ENCODE data around the gene FBP2.
"Not testable (repeated sequence)": the region's sequence is repeated elsewhere in the genome, so short reads cannot be mapped to it uniquely, and the experiment has no call there.

FBP2 gene

DNA sequence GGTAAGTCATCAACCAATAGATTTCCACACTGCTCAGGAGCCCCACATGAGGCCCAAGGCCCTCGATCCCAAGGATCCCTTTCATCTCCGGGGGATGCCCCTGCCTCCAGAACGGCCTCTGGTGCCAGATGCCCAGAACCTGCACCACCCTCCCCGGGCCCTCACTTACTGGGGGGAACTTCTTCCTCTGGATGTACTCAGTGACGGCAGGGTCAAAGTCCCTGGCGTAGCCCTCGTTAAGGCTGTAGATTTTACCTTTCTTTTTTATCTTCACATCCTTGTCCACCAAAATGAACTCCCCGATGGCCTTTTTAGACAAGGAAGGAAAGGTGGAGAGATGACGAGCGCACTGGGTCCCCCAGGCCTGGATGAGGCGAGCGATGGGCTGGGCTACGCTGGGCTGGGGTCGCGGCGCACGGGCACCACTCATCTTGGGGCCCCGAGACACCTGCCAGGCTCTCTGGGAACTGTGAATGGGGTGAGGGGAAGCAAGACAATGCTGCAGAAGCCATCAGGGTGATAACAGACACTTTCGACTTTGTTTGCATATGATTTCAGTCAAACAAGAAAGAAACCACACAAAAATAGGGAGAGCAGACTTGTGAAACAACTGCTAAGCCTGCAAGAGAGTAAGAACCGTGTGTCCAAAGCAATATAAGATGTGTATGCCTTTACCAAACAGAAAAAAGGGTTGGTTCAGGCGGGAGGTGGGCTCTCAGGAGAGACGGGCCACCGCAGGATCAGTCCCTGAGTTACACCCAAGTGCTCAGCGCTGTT lies 13.2 kb upstream of the FBP2 start:
- no peak for DNase-seq (ENCODE audit: low read depth in 2 of 2)

- DNase-seq (ENCODE audit: low read depth in 2 of 2), result peak; percentile 51 to 72
Measured at GRCh38 chr9:94603259-94604160, 9.9 kb upstream of the FBP2 start.

GRCh38 chr9:94602666-94603065 lies 9.0 kb upstream of the FBP2 start:
- no peak for DNase-seq (ENCODE audit: low read depth in 2 of 2)

DNA sequence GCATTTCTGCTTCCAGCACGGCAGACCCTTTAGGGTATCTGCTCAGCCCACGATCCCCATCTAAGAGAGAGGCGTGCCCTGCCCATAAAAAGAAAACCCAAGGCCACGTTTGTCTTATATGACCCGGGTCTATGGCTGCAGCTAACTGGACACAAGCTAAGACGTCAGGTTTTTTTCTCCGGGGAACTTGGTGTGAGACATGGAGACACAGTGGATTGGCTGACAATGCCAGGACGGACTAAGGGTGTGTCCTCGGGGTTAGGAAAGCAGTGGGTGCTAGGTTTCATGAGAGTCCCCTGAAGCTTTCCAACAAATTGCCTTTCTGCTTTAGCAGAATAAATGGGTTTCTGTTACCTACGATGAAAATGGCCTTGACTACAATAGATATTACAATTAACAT lies 7.1 kb upstream of the FBP2 start:
- no peak for DNase-seq (ENCODE audit: low read depth in 2 of 2)

GRCh38 chr9:94600258-94600657 lies 6.6 kb upstream of the FBP2 start:
- DNase-seq (ENCODE audit: low read depth in 2 of 2), result no peak

- no peak for DNase-seq (ENCODE audit: low read depth in 2 of 2)
Measured at GRCh38 chr9:94599102-94599501, 5.5 kb upstream of the FBP2 start.

DNA sequence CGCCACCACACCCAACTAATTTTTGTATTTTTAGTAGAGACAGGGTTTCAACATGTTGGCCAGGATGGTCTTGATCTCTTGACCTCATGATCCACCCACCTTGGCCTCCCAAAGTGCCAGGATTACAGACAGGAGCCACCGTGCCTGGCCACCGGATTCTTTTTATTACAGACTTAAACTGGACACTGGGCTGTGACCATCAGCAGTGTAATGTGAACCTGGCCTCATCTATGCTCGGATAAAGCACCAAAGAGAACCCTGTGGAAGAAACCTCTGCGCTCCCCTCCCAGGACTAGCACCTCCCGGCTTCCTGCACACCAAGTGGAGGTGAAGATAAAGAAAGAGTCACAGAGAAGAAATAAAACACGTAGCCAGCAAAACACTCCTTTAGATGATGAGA lies 941 bp downstream of the FBP2 start:
- not testable (repeated sequence) for DNase-seq (ENCODE audit: low read depth in 2 of 2)

- DNase-seq (ENCODE audit: low read depth in 2 of 2), result no peak
Measured at GRCh38 chr9:94591876-94592275, 1.7 kb downstream of the FBP2 start.

GRCh38 chr9:94591046-94591545 lies 2.5 kb downstream of the FBP2 start:
- not testable (repeated sequence) for DNase-seq (ENCODE audit: low read depth in 2 of 2)

GRCh38 chr9:94588681-94589080 lies 4.9 kb downstream of the FBP2 start:
- DNase-seq (ENCODE audit: low read depth in 2 of 2), result no peak

GRCh38 chr9:94586814-94587213 lies 6.8 kb downstream of the FBP2 start:
- no peak for DNase-seq (ENCODE audit: low read depth in 2 of 2)

DNA sequence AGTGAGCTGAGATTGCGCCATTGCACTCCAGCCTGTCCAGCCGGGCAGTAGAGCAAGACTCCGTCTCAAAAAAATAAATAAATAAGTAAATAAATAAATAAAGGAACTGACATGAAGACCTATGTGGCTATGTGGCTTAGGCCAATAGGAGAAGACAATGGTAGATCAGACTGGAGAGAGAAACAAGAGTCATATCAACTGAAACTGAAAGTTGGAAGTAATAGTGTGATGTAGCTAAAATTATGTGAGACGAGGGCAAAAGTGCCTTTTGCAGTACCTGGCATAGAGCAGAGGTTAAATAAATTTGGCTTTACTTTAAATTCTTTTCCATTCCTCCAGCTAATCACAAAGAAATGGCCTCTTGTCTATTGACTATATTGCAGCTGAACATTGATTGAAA lies 7.3 kb downstream of the FBP2 start:
- no peak for DNase-seq (ENCODE audit: low read depth in 2 of 2)

DNA sequence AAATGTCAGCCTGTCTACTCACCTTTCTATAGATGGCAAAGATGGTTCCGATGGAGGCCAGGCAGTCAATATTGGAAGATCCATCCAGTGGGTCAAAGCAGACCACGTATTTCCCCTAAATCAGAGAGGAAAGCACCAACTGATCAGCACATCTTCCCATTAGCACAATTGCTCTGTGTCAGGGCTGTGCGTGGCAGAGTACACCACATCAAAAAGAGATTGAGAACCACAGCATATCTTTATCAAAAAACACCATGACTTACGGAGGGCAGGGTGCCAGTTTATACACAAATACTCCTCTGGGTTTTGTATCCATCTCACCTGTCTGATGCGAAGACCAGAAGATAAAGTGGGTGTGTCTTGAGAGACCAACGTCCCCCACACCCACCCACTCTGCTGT lies 9.1 kb downstream of the FBP2 start:
- DNase-seq (ENCODE audit: low read depth in 2 of 2), result no peak

DNA sequence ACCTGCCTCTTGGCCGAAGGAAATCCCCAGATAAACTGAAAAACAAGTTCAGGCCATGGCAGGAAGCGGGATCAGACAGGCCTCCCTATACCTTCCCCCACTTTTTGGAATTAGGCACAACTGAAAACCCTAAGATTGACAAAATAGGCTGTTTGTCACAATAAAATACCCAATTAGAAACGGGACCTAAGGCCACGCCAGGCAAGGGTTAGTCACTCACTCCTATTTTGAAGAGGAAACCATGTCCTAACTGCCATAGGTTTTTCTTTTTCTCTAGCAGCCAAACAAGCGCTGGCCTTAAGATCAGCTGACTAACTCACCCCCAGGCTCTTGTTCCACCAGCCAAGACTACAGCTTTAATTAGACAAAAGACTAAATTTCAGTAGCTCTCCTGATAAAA lies 11.9 kb downstream of the FBP2 start:
- no peak for DNase-seq (ENCODE audit: low read depth in 2 of 2)

DNA sequence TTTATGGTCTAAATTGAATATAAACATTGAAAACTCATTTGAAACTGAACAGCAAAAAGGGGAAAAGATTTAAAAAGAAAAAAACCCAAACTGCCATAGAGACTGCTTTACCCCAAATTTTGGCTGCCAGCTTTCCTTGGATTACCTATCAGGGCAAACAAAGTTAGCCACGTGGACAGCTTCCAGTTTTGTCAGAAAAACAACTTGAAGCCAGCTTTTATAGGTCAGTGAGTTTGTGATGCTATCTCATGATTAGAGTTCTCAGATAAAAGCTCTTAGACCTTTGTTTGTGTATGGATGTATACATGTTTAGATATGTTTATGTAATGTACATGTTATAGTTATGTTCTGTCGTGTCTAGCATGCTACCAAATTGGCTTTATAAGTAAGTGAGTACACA lies 16.1 kb downstream of the FBP2 start:
- DNase-seq (ENCODE audit: low read depth in 2 of 2), result no peak

DNA sequence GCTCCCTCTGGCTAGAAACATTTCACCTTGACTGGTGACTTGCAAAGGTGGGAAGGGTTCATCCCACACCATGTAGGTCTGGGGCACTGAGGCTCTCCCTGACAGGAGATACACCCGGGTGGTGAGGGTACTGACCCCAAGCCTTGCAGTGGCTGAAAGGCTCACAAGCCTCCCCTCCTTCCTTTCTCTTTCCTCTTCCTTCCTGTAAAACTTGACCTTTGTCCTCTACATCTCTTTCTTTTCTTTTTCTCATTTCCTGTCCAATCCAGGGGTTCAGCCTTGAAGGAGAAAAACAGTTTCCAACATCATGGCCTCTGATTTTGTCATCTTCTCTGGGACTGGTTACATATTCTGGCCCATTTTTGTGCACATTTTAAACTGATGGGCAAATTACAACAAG lies 16.6 kb downstream of the FBP2 start:
- DNase-seq (ENCODE audit: low read depth in 2 of 2), result no peak

DNA sequence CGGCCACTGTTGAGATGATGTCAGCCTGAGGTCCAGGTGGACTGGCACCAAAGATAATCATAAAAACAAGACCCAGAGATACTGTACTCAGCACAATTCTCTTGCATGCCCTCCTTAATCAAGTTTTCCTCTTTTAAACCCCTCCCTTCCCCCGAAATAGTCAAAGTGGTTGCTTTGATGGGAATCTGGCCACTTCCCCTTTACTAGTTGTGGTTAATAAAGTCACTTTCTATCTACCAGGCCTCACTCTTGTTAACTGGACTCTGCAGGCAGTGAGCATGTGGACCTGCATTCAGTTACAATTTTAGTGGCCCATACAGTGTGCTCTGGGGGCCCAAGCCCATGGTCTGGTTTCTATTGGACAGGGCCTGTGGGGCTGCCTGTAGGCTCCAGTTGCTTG lies 17.5 kb downstream of the FBP2 start:
- no peak for DNase-seq (ENCODE audit: low read depth in 2 of 2)

- DNase-seq (ENCODE audit: low read depth in 2 of 2), result no peak
Measured at GRCh38 chr9:94568972-94569712, 24.5 kb downstream of the FBP2 start.

GRCh38 chr9:94568250-94568889 lies 25.3 kb downstream of the FBP2 start:
- no peak for DNase-seq (ENCODE audit: low read depth in 2 of 2)

DNA sequence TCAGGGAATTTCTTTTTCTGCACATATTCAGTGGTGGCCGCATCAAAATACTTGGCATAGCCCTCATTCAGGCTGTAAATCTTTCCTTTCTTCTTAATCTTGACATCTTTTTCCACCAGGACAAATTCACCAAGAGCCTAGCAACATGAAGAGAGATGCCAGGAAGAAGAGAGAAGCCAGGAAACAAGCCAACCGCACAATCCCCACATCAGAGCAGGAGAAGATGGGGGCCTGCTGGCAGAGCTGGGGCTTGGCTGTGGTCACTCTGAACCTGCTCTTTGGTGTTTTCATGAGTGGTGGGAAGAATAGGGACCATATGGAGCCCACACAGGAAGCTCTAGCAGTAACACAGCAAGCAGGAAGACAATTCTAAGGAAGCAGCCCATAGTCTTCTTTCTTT lies 26.4 kb downstream of the FBP2 start:
- no peak for DNase-seq (ENCODE audit: low read depth in 2 of 2)

- no peak for DNase-seq (ENCODE audit: low read depth in 2 of 2)
Measured at GRCh38 chr9:94566550-94566949, 27.1 kb downstream of the FBP2 start.

DNA sequence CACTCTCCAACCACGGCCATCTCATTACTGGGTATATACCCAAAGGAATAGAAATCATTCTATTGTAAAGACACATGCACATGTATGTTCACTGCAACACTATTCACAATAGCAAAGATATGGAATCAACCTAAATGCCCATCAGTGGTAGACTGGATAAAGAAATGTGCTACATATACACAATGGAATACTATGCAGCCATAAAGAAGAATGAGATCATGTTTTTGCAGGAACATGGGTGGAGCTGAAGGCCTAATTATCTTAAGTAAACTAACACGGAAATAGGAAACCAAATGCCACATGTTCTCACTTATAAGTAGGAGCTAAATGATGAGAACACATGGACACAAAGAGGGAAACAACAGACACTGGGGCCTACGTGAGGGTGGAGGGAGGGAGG lies 29.3 kb downstream of the FBP2 start:
- DNase-seq (ENCODE audit: low read depth in 2 of 2), result not testable (repeated sequence)

Measured in stimulated activated CD4-positive, alpha-beta T cell treated with anti-CD3 and anti-CD28 coated beads, Interleukin-15, amount 100 ng/mL, for 48 hours (primary cell).